GM12865 (cell line): ENCODE measurements around the gene ANXA3.

ENCODE experiments used
- DNase-seq: peaks from one replicate; pipeline ENCODE4 v3.0.0; 2010; ENCODE audit warnings: low read depth
- H3K4me3 ChIP-seq: 2 replicates; pipeline ENCODE4 v1.5.1; 2011; ENCODE audit warnings: mild to moderate bottlenecking, low read depth, low read length, control low read depth
- CTCF ChIP-seq: IDR thresholded peaks from 2 replicates; pipeline ENCODE4 v1.5.1; 2011; ENCODE audit warnings: low read length, control low read depth, low read depth, inconsistent platforms; ENCODE audit not compliant: insufficient read depth; ENCODE audit errors: missing control alignments

ANXA3 gene

DNA sequence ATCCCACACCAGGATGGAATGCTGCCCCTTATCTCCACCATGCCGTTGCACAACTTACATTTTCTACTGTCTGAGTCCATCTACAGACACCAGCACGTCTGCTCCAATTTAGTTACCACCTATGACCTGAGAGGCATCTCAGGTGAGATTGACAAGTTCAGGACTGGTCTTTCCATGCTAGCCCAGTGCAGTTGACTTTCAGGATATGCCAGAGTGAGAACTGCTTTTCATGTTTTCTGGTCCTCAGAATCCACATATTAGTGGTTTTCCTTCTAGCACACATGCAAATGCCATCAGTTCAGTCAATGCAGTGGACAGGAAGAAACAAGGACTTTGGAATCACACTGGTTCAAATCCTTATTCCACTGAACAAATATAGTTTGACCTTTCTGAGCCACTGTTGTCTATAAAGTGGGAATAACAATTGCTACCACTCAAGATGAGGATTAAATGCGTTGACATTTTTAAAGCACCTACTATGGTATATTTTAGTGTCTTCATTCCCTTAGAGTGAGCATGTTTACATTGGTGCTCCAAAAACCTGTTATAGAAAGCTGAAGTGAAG lies 38.1 kb upstream of the ANXA3 start:
- TF ChIP-seq CTCF = no peak
- H3K4me3 ChIP-seq = no peak overlapping the region
- DNase-seq = no peak

GRCh38 chr4:78517050-78517652 lies 34.4 kb upstream of the ANXA3 start:
- no peak for DNase-seq

GRCh38 chr4:78518561-78518960 lies 33.0 kb upstream of the ANXA3 start:
- DNase-seq = no peak
- no peak overlapping the region for H3K4me3 ChIP-seq
- TF ChIP-seq CTCF = no peak

More at GRCh38 chr4:78517050-78517652, 34.4 kb upstream of the ANXA3 start:
- no peak overlapping the region for H3K4me3 ChIP-seq
- TF ChIP-seq CTCF = no peak

GRCh38 chr4:78519962-78520361 lies 31.6 kb upstream of the ANXA3 start:
- no peak for DNase-seq
- H3K4me3 ChIP-seq = no peak overlapping the region
- no peak for TF ChIP-seq CTCF

DNA sequence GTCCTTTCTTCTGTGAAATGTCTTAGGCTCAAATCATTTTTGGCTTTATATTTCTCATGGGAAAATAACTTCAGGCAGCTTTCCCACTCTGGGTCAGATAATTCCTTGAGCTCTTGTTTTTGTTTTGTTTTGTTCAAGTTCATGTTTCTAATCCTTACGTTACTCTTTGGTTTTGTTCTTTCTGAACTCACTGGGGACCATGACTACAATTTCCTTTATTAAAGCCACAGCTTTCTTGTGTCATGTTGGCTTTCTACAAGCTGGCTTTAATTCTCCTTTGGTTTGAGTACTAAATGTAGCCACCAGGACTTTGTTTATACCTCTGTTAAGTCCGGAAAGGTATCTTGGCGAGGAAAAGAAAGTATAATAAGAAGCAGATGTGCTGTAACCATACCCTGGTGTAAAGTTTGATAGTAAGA lies 30.8 kb upstream of the ANXA3 start:
- no peak for TF ChIP-seq CTCF

DNA sequence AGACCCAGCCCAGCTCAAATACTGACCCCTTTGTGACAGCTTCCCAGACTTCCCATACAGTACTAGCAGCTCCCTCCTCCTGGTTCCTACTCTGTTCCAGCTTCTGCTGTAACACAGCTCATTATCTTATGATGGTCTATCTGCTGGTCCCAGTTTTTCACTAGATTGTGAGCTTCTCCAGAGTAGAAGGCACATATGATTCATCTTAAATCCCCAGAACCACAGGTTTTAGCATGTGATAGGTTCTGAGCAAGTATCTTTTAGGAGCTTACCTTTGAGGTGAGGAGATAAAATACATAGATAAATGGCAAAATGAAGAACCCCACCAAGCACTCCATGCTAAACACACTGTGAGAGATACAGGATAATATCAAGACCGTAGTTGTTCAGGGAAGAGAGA lies 27.6 kb upstream of the ANXA3 start:
- DNase-seq = no peak
- no peak overlapping the region for H3K4me3 ChIP-seq
- TF ChIP-seq CTCF = no peak

More for the DNA sequence above, 30.8 kb upstream of the ANXA3 start:
- no peak overlapping the region for H3K4me3 ChIP-seq
- DNase-seq = no peak

- no peak for TF ChIP-seq CTCF
- DNase-seq = no peak
- H3K4me3 ChIP-seq = no peak overlapping the region
These were observed 26.0 kb upstream of the ANXA3 start for GRCh38 chr4:78525559-78525958.
